Suppressor macrophage treated with lipopolysaccharide for 1 hour (primary cell): Measurements from ENCODE around the gene RRM2.
A peak's percentile ranks its signal among the peaks of the same experiment; 100 is the strongest.
"Not testable (repeated sequence)": the region's sequence is repeated elsewhere in the genome, so short reads cannot be mapped to it uniquely, and the experiment has no call there.

ENCODE experiments used
- DNase-seq, 3 donors: peaks; one replicate each; pipeline ENCODE4 v3.0.0-alpha.2; 2020 to 2022

RRM2 gene

GRCh38 chr2:10135296-10136089 lies 13.0 kb downstream of the RRM2 start:
- no peak for DNase-seq

- no peak for DNase-seq
Measured at GRCh38 chr2:10136101-10136934, 13.8 kb downstream of the RRM2 start.

GRCh38 chr2:10137053-10137843 lies 14.7 kb downstream of the RRM2 start:
- peak in 1 of 3 donors; percentile 13 for DNase-seq

GRCh38 chr2:10139536-10139935 lies 17.0 kb downstream of the RRM2 start:
- DNase-seq = no peak

GRCh38 chr2:10140841-10141610 lies 18.5 kb downstream of the RRM2 start:
- DNase-seq = no peak

GRCh38 chr2:10141736-10142639 lies 19.4 kb downstream of the RRM2 start:
- DNase-seq = peak in 1 of 3 donors; percentile 29

GRCh38 chr2:10142640-10142965 lies 20.1 kb downstream of the RRM2 start:
- no peak for DNase-seq

GRCh38 chr2:10144771-10145518 lies 22.4 kb downstream of the RRM2 start:
- DNase-seq = no peak

- DNase-seq = no peak
Measured at GRCh38 chr2:10145519-10146357, 23.2 kb downstream of the RRM2 start.

- no peak for DNase-seq
Measured at GRCh38 chr2:10146366-10147005, 23.9 kb downstream of the RRM2 start.

GRCh38 chr2:10147050-10147660 lies 24.6 kb downstream of the RRM2 start:
- DNase-seq = not testable (repeated sequence)

GRCh38 chr2:10148268-10148667 lies 25.7 kb downstream of the RRM2 start:
- no peak for DNase-seq

GRCh38 chr2:10149635-10150034 lies 27.1 kb downstream of the RRM2 start:
- no peak for DNase-seq

- DNase-seq = no peak
Measured at GRCh38 chr2:10150436-10150835, 27.9 kb downstream of the RRM2 start.

- DNase-seq = no peak
Measured at GRCh38 chr2:10151462-10151861, 28.9 kb downstream of the RRM2 start.

- DNase-seq = no peak
Measured at GRCh38 chr2:10157293-10157692, 34.8 kb downstream of the RRM2 start.

- DNase-seq = no peak
Measured at GRCh38 chr2:10158681-10159080, 36.1 kb downstream of the RRM2 start.

- no peak for DNase-seq
Measured at GRCh38 chr2:10159086-10159485, 36.5 kb downstream of the RRM2 start.
